ENCODE data around the gene AMH.

- no peak for TF ChIP-seq CTCF (conservative IDR thresholded peaks at IDR 0.05 in 1 of 2, IDR thresholded peaks at IDR 0.05 in 1 of 2; ENCODE audit: low read depth in 1 of 2, low read length in 2 of 2)
- no peak for TF ChIP-seq EZH2 (IDR thresholded peaks at IDR 0.05; ENCODE audit: low read length, missing control alignments)
These were observed 38.9 kb upstream of the AMH start for GRCh38 chr19:2210206-2210605.

Data from fibroblast of lung (primary cell).